Measurements from ENCODE around the gene SLC5A2.

SLC5A2 gene

DNA sequence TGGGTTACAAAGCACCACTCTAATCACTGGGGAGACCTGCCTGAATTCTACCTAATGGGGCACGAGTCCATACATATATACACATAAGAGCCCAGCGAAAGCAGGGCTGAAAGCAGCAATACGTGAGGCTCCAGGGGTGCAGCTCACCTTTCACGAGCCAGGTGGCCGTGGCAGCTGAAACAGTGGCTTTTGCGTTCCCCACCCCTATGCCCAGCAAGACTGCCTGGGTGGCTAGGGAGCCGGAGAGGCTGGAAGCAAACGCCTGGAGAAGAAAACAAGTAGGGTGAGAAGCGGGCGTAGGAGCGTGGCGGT lies 24.6 kb downstream of the SLC5A2 start:
- TF ChIP-seq, protein P1, sequence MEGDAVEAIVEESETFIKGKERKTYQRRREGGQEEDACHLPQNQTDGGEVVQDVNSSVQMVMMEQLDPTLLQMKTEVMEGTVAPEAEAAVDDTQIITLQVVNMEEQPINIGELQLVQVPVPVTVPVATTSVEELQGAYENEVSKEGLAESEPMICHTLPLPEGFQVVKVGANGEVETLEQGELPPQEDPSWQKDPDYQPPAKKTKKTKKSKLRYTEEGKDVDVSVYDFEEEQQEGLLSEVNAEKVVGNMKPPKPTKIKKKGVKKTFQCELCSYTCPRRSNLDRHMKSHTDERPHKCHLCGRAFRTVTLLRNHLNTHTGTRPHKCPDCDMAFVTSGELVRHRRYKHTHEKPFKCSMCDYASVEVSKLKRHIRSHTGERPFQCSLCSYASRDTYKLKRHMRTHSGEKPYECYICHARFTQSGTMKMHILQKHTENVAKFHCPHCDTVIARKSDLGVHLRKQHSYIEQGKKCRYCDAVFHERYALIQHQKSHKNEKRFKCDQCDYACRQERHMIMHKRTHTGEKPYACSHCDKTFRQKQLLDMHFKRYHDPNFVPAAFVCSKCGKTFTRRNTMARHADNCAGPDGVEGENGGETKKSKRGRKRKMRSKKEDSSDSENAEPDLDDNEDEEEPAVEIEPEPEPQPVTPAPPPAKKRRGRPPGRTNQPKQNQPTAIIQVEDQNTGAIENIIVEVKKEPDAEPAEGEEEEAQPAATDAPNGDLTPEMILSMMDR (IDR thresholded peaks at IDR 0.05; ENCODE audit: low read depth, low read length), result no peak
- DNase-seq (ENCODE audit: low read depth in 2 of 2), result no peak
- peak overlapping the region; percentile 90 to 99 for H3K4me3 ChIP-seq (replicated peaks in 1 of 2; ENCODE audit: low read depth in 2 of 2, low read length in 2 of 2)

DNA sequence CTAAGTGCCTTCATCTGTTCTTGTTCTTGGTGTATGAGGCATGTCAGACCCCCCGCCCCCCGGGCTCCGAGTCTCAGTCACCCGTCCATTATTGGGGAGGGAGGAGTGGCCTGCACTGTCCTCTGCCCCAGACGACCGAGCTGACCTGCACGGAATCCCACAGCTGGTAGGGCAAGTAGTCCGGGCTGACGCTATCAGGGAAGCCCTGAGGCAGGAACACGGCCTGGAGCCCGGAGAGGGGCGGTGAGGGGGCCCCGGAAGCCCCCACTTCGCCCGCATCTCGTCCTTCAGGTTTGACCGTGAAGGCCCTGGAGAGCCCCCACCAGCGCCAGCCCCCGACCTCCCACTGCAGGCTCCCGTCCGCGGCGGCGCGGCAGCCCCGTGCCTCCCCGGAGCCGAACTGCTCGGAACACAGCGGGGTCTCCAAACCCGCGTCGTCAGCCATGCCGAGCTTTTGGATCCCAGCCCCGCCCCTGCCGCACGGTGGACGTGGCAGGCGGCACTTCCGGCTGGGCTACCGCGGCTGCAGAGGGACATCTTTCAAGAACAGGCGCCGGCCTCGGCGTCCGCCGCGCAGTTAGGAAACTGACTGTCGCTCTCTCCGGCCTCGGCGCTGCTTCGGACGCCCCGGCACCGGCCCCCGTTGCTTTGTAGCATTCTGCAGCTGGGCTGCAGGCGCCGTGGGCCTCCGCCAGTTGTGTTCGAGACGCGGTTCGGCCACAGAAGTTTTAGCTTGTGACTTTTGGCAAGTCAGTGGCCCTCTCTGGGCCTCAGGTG lies 25.2 kb downstream of the SLC5A2 start, which contains the start of gene RUSF1:
Gene RUSF1 (minus strand): TSS at position 463 of the 777 bp plus-strand sequence. CDS start 18 bp downstream, at position 445.
- H3K4me3 ChIP-seq (replicated peaks in 1 of 2; ENCODE audit: low read depth in 2 of 2, low read length in 2 of 2), result peak within 1 kb of the TSS; percentile 90 to 99
- peak; percentile 89 to 92 for DNase-seq (ENCODE audit: low read depth in 2 of 2)
- TF ChIP-seq, protein P1 (IDR thresholded peaks at IDR 0.05; ENCODE audit: low read depth, low read length), result no peak

DNA sequence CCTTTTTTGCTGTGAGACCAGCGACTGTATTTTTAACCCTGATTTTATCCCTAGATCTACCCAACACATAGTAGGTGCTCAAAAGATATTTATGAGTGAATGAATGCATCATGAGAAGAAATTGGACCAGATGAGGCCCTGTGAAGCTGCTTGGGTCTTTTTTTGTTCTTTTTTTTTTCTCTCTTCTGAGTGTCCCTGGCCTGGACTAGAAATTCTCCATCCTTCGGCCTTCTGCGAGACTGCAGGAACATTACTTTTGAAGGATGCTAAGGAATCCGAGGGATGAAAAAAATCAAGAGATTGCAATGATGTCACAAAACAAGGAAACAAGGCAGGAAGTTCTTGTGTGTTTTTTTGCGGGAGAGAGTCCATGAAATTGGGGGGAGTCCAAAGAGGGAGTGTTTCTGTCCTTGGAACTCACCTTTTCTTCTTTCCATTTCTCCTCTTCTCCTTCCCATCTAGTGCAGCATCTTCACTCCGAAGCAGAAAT lies 25.8 kb downstream of the SLC5A2 start:
- peak; percentile 60 to 64 for DNase-seq (ENCODE audit: low read depth in 2 of 2)
- H3K4me3 ChIP-seq (replicated peaks in 1 of 2; ENCODE audit: low read depth in 2 of 2, low read length in 2 of 2), result peak overlapping the region; percentile 90 to 99
- TF ChIP-seq, protein P1 (IDR thresholded peaks at IDR 0.05; ENCODE audit: low read depth, low read length), result no peak

DNA sequence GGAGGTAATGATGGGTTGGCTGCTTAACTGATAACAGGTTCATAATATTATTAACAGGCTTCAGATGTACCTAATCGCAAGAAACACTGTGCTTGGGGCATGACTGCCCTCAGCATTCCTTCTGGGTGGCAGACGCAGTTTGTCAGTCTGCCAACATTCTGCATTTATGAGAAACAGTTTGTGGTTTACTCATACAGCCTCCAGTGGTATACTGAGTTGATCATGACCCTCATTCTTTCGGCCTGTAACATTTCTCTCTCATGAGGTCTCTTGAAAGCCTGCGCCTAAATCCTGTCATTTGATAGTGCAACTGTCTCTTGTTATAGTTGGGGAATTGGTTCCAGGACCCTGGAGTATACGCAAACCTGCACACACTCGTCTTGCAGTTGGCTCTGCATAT lies 30.2 kb downstream of the SLC5A2 start:
- DNase-seq (ENCODE audit: low read depth in 2 of 2), result peak; percentile 59 to 66
- no peak overlapping the region for H3K4me3 ChIP-seq (replicated peaks in 1 of 2; ENCODE audit: low read depth in 2 of 2, low read length in 2 of 2)
- TF ChIP-seq, protein P1 (IDR thresholded peaks at IDR 0.05; ENCODE audit: low read depth, low read length), result no peak

DNA sequence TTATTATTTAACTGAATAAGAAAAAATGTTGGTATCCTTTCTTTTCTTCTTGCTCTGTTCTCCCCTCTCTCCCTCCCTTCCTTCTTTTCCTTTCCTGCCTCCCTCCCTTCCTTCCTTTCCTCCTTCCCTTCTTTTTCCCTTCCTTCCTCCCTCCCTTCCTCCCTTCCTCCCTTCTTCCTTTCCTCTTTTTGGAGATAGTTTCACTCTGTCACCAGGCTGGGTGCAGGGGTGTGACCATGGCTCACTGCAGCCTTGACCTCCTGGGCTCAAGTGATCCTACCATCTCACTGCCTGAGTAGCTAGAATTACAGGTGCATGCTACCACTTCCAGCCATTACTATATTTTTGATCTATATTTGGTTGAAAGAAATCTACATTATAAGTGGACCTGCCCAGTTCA lies 31.0 kb downstream of the SLC5A2 start:
- no peak overlapping the region for H3K4me3 ChIP-seq (replicated peaks in 1 of 2; ENCODE audit: low read depth in 2 of 2, low read length in 2 of 2)
- DNase-seq (ENCODE audit: low read depth in 2 of 2), result no peak
- TF ChIP-seq, protein P1 (IDR thresholded peaks at IDR 0.05; ENCODE audit: low read depth, low read length), result no peak

DNA sequence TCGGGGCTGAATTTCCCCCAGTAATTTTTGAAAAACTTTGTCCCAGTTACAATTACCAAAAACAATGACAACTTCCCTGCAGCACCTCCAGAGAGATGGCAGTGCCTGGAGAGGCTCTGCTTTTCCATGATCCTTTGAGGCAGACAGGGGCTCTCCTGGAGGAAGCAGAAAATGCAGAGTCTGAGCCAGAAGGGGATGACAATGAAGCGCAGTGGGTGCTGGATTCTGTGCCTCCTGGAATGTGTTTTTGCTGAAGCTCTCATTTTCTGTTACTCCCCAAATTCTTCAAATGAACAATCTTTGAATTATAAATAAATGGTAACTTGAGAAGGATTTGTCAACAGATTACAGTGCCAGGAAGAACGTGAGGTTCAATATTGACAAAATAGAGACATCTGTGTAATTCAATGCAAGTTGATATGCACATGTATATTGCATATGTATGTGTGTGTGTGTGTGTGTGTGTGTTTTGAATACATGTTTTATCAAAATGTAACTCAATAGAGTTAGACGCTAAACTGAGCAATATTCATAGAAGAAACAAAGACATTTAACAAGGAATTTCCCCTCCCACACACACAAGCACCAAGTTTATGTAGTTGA lies 35.0 kb downstream of the SLC5A2 start:
- DNase-seq (ENCODE audit: low read depth in 2 of 2), result no peak
- TF ChIP-seq, protein P1 (IDR thresholded peaks at IDR 0.05; ENCODE audit: low read depth, low read length), result no peak
- H3K4me3 ChIP-seq (replicated peaks in 1 of 2; ENCODE audit: low read depth in 2 of 2, low read length in 2 of 2), result no peak overlapping the region
